ENCODE data around the gene RNF166. TPM values are rescaled to one million over a fixed set of nuclear protein-coding genes. Genes with fewer than 3 reads are reported as not detected.

The RNF166 gene
- total RNA-seq, 4 donors from 2014 or later, result 22.9 to 32.5 (median 26.1) TPM

- in situ Hi-C loops (cut with MboI; ENCODE audit: low sequenced_read_pairs in 4 of 4), result loop anchor here in 2 of 4 donors (25.0 kb wide), 1 partner anchor 477 kb away; the partner anchor contains the start of genes SLC22A31 (in 2 of the 2) and ZNF778 (in 2 of the 2)
- intact Hi-C loops (cut with DNase I; ENCODE audit: low total_unique reads), result no loop called here
- H3K27me3 ChIP-seq, result no peaks in the 10 kb centered on the region
- H3K4me3 ChIP-seq, result no peak overlapping the region
- no peak for DNase-seq
- H3K27ac ChIP-seq, result no peak overlapping the region
- no peak for ATAC-seq
- no peaks in the 10 kb centered on the region for H3K36me3 ChIP-seq
- no peak for TF ChIP-seq POLR2A (IDR thresholded peaks at IDR 0.05)
- H3K4me1 ChIP-seq, result peaks cover 0 to 7% of the 10 kb centered on the region in 2 donors
- H3K9me3 ChIP-seq, result no peaks in the 10 kb centered on the region
These were observed 28.9 kb upstream of the RNF166 start for GRCh38 chr16:88735121-88735520.

- Histone ChIP-seq H3K4me3 (no peak overlapping the region), H3K4me1 (peaks cover 0 to 7% of the 10 kb centered on the region in 2 donors), H3K36me3 (no peaks in the 10 kb centered on the region), H3K27ac (no peak overlapping the region), H3K9me3 (no peaks in the 10 kb centered on the region), H3K27me3 (no peaks in the 10 kb centered on the region)
- TF ChIP-seq POLR2A (IDR thresholded peaks at IDR 0.05), result no peak
- no peak for TF ChIP-seq CTCF (IDR thresholded peaks at IDR 0.05 in 4 of 5, conservative IDR thresholded peaks at IDR 0.05 in 1 of 5)
- intact Hi-C loops (cut with DNase I; ENCODE audit: low total_unique reads), result no loop called here
- in situ Hi-C loops (cut with MboI; ENCODE audit: low sequenced_read_pairs in 4 of 4), result loop anchor here in 2 of 4 donors (25.0 kb wide), 1 partner anchor 478 kb away; the partner anchor contains the start of genes SLC22A31 (in 2 of the 2) and ZNF778 (in 2 of the 2)
- ATAC-seq, result no peak
- no peak for DNase-seq
These were observed 28.1 kb upstream of the RNF166 start for GRCh38 chr16:88734361-88734728.

- DNase-seq, result no peak
- no peak for ATAC-seq
- H3K4me3 ChIP-seq, result no peak overlapping the region
- intact Hi-C loops (cut with DNase I; ENCODE audit: low total_unique reads) (no loop called here), in situ Hi-C loops (cut with MboI; ENCODE audit: low sequenced_read_pairs in 4 of 4) (loop anchor here in 2 of 4 donors (25.0 kb wide), 1 partner anchor 479 kb away; the partner anchor contains the start of genes SLC22A31 (in 2 of the 2) and ZNF778 (in 2 of the 2))
- H3K36me3 ChIP-seq, result no peaks in the 10 kb centered on the region
- TF ChIP-seq POLR2A (IDR thresholded peaks at IDR 0.05), result no peak
- no peak for TF ChIP-seq CTCF (IDR thresholded peaks at IDR 0.05 in 4 of 5, conservative IDR thresholded peaks at IDR 0.05 in 1 of 5)
- H3K27me3 ChIP-seq, result no peaks in the 10 kb centered on the region
- H3K4me1 ChIP-seq, result peaks cover 0 to 7% of the 10 kb centered on the region in 2 donors
- no peaks in the 10 kb centered on the region for H3K9me3 ChIP-seq
- H3K27ac ChIP-seq, result no peak overlapping the region
These were observed 27.6 kb upstream of the RNF166 start for GRCh38 chr16:88733630-88734360.

- Histone ChIP-seq H3K4me1 (peaks cover 0 to 6% of the 10 kb centered on the region in 2 donors), H3K4me3 (no peak overlapping the region), H3K9me3 (no peaks in the 10 kb centered on the region), H3K36me3 (no peaks in the 10 kb centered on the region), H3K27ac (no peak overlapping the region), H3K27me3 (no peaks in the 10 kb centered on the region)
- no peak for TF ChIP-seq POLR2A (IDR thresholded peaks at IDR 0.05)
- TF ChIP-seq CTCF (IDR thresholded peaks at IDR 0.05 in 4 of 5, conservative IDR thresholded peaks at IDR 0.05 in 1 of 5), result no peak
- no peak for DNase-seq
- in situ Hi-C loops (cut with MboI; ENCODE audit: low sequenced_read_pairs in 4 of 4), result loop anchor here in 2 of 4 donors (25.0 kb wide), 1 partner anchor 479 kb away; the partner anchor contains the start of genes SLC22A31 (in 2 of the 2) and ZNF778 (in 2 of the 2)
- ATAC-seq, result no peak
- intact Hi-C loops (cut with DNase I; ENCODE audit: low total_unique reads), result no loop called here
These were observed 26.7 kb upstream of the RNF166 start for GRCh38 chr16:88732961-88733294.

- DNase-seq (no peak), ATAC-seq (no peak)
- intact Hi-C loops (cut with DNase I; ENCODE audit: low total_unique reads) (no loop called here), in situ Hi-C loops (cut with MboI; ENCODE audit: low sequenced_read_pairs in 4 of 4) (loop anchor here in 2 of 4 donors (25.0 kb wide), 1 partner anchor 480 kb away; the partner anchor contains the start of genes SLC22A31 (in 2 of the 2) and ZNF778 (in 2 of the 2))
- Histone ChIP-seq H3K36me3 (no peaks in the 10 kb centered on the region), H3K4me1 (peaks cover 0 to under 1% of the 10 kb centered on the region in 2 donors), H3K27ac (no peak overlapping the region), H3K9me3 (no peaks in the 10 kb centered on the region), H3K4me3 (no peak overlapping the region), H3K27me3 (no peaks in the 10 kb centered on the region)
- TF ChIP-seq POLR2A (IDR thresholded peaks at IDR 0.05) (no peak), CTCF (IDR thresholded peaks at IDR 0.05 in 4 of 5, conservative IDR thresholded peaks at IDR 0.05 in 1 of 5) (no peak)
These were observed 26.2 kb upstream of the RNF166 start for GRCh38 chr16:88732172-88732960.
